ENCODE data around the gene SUGP1. TPM values are rescaled to one million over a fixed set of nuclear protein-coding genes. Genes with fewer than 3 reads are reported as not detected.
A peak's percentile ranks its signal among the peaks of the same experiment; 100 is the strongest.

Gene SUGP1
- total and polyA plus RNA-seq, 2 experiments from 2014 or later: 13.1 to 43.7 TPM

DNA sequence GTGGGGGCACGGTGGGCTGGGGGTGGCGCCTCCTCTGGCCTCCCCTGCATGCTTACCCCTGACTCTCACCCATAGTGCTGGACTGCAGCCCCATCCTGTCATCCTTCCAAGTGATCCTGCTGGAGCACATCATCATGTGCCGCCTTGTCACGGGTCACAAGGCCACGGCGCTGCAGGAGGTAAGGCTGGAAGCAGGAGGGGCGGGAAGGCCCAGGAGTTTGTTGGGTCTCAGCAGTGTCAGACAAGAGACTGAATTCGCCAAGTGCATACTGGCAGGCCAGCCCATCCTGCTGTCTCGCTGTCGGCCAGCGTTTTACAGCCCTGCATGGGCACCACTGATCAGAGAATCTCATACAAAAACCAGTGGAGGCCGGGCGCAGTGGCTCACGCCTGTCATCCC lies 23.5 kb upstream of the SUGP1 start:
- Histone ChIP-seq H3K27me3 (no peaks in the 10 kb centered on the region), H3K4me1 (ENCODE audit: insufficient read depth) (no peaks in the 10 kb centered on the region), H2AFZ (no peak overlapping the region), H3K79me2 (no peaks in the 10 kb centered on the region), H4K20me1 (ENCODE audit: insufficient read depth, poor library complexity, severe bottlenecking) (no peaks in the 10 kb centered on the region), H3K4me2 (no peak overlapping the region), H3K4me3 (no peak overlapping the region), H3K36me3 (replicated peaks; ENCODE audit: insufficient read depth, low read depth) (no peaks in the 10 kb centered on the region), H3K27ac (no peak overlapping the region), H3K9me2 (replicated peaks; ENCODE audit: insufficient read depth) (no peaks in the 10 kb centered on the region), H3K9me3 (ENCODE audit: low read depth) (no peaks in the 10 kb centered on the region)
- TF ChIP-seq, protein P1, sequence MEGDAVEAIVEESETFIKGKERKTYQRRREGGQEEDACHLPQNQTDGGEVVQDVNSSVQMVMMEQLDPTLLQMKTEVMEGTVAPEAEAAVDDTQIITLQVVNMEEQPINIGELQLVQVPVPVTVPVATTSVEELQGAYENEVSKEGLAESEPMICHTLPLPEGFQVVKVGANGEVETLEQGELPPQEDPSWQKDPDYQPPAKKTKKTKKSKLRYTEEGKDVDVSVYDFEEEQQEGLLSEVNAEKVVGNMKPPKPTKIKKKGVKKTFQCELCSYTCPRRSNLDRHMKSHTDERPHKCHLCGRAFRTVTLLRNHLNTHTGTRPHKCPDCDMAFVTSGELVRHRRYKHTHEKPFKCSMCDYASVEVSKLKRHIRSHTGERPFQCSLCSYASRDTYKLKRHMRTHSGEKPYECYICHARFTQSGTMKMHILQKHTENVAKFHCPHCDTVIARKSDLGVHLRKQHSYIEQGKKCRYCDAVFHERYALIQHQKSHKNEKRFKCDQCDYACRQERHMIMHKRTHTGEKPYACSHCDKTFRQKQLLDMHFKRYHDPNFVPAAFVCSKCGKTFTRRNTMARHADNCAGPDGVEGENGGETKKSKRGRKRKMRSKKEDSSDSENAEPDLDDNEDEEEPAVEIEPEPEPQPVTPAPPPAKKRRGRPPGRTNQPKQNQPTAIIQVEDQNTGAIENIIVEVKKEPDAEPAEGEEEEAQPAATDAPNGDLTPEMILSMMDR (IDR thresholded peaks at IDR 0.05; ENCODE audit: poor library complexity): no peak
- TF ChIP-seq EZH2 (IDR thresholded peaks at IDR 0.05; ENCODE audit: borderline replicate concordance) (no peak), EZH2phosphoT487 (IDR thresholded peaks at IDR 0.05; ENCODE audit: low read depth, severe bottlenecking, unreplicated experiment) (no peak)
- WGBS (ENCODE audit: low lambda C conversion rate, missing lambda C conversion rate): 94% methylated on average over 14 of the region's 14 CpGs
- DNase-seq (ENCODE audit: low spot score): no peak

DNA sequence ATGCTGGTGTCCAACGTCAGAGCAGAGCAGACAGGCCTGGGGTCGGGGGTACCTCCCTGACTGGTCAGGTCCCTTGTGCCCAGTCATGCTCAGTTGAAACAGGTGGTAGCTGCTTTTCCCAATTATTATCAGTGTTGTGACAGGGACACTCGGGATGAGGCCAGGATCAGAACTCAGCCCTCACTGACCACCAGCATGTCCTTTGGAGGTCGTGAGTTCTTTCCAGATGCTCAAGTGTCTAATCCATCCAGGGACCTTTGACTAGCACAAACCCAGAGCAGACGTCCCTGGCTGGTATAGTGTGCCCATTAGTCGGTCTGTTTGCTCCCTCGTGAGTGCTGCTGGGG lies 22.7 kb upstream of the SUGP1 start:
- 80% methylated on average over 7 of the region's 7 CpGs for WGBS (ENCODE audit: low lambda C conversion rate, missing lambda C conversion rate)
- H3K79me2 ChIP-seq: no peaks in the 10 kb centered on the region
- H3K9me3 ChIP-seq (ENCODE audit: low read depth): no peaks in the 10 kb centered on the region
- no peaks in the 10 kb centered on the region for H3K36me3 ChIP-seq (replicated peaks; ENCODE audit: insufficient read depth, low read depth)
- no peaks in the 10 kb centered on the region for H3K9me2 ChIP-seq (replicated peaks; ENCODE audit: insufficient read depth)
- TF ChIP-seq, protein P1 (IDR thresholded peaks at IDR 0.05; ENCODE audit: poor library complexity): no peak
- TF ChIP-seq EZH2phosphoT487 (IDR thresholded peaks at IDR 0.05; ENCODE audit: low read depth, severe bottlenecking, unreplicated experiment) (no peak), EZH2 (IDR thresholded peaks at IDR 0.05; ENCODE audit: borderline replicate concordance) (no peak)
- H3K4me2 ChIP-seq: no peak overlapping the region
- no peak for DNase-seq (ENCODE audit: low spot score)
- H4K20me1 ChIP-seq (ENCODE audit: insufficient read depth, poor library complexity, severe bottlenecking): no peaks in the 10 kb centered on the region
- no peaks in the 10 kb centered on the region for H3K4me1 ChIP-seq (ENCODE audit: insufficient read depth)
- no peak overlapping the region for H3K27ac ChIP-seq
- no peak overlapping the region for H3K4me3 ChIP-seq
- no peaks in the 10 kb centered on the region for H3K27me3 ChIP-seq
- no peak overlapping the region for H2AFZ ChIP-seq

DNA sequence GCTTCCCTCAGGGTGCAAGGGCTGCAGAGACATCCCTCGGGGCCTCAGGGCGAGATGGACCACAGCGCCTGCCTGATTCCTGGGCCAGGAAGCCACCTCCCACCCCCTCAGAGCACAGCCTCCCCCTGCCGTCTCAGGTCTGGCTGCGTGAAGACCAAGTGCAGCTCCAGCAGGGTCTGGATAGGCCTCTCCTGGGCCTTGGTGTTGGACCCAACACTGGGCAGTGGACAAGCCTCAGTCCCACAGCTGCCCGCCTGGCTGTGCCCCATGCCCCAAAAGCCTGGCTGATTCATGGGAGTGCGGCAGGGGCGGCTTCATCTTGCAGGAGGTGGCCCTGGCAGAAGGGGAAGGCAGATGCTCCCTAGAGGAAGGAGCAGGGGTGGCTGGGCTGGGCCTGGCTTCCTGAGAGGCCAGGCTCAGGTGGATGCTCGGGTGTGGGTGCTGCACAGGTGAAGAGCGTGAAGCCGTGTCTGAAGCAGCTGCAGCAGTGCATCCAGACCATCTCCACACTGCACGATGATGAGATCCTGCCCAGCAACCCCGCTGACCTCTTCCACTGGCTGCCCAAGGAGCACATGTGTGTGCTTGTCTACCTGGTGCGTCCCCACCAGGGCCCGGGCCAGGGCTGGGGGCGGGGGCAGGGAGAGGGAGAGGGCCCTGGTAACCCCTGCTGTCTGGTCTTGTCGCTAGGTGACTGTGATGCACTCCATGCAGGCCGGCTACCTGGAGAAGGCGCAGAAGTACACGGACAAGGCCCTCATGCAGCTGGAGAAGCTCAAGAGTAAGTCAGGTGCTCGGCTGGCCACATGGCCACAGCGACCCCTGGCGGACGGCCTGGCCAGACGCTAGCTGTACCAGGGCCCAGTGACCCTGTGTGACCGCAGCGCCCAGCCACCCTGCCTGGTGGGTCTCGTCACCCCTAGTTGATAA lies 22.0 kb upstream of the SUGP1 start:
- Histone ChIP-seq H3K4me3 (no peak overlapping the region), H3K4me1 (ENCODE audit: insufficient read depth) (no peaks in the 10 kb centered on the region), H3K36me3 (replicated peaks; ENCODE audit: insufficient read depth, low read depth) (no peaks in the 10 kb centered on the region), H3K4me2 (no peak overlapping the region), H2AFZ (no peak overlapping the region), H3K9me3 (ENCODE audit: low read depth) (no peaks in the 10 kb centered on the region), H3K79me2 (no peaks in the 10 kb centered on the region), H3K27ac (no peak overlapping the region), H3K9me2 (replicated peaks; ENCODE audit: insufficient read depth) (no peaks in the 10 kb centered on the region), H4K20me1 (ENCODE audit: insufficient read depth, poor library complexity, severe bottlenecking) (no peaks in the 10 kb centered on the region), H3K27me3 (no peaks in the 10 kb centered on the region)
- TF ChIP-seq, protein P1 (IDR thresholded peaks at IDR 0.05; ENCODE audit: poor library complexity): peak; percentile 88
- TF ChIP-seq EZH2 (IDR thresholded peaks at IDR 0.05; ENCODE audit: borderline replicate concordance): no peak
- TF ChIP-seq EZH2phosphoT487 (IDR thresholded peaks at IDR 0.05; ENCODE audit: low read depth, severe bottlenecking, unreplicated experiment): no peak
- DNase-seq (ENCODE audit: low spot score): peak; percentile 84
- 68% methylated on average over 24 of the region's 28 CpGs for WGBS (ENCODE audit: low lambda C conversion rate, missing lambda C conversion rate)
